Liver (tissue), 3 donors: ENCODE measurements around the gene LPP.

Experiments used
- EGR1 ChIP-seq, 2 donors: IDR thresholded peaks; 2 replicates each; pipeline ENCODE4 v1.6.1; 2016 to 2018; ENCODE audit warnings: antibody characterized with exemption in 2 of 2, low read depth in 2 of 2
- FOXA1 ChIP-seq: IDR thresholded peaks from 2 replicates; pipeline ENCODE4 v1.6.1; 2016; ENCODE audit warnings: antibody characterized with exemption
- GABPA ChIP-seq, 2 donors: IDR thresholded peaks in 1 of 2; conservative IDR thresholded peaks in 1 of 2; 2 replicates each; pipeline ENCODE4 v1.6.1; 2016; ENCODE audit warnings: antibody characterized with exemption in 2 of 2, mild to moderate bottlenecking in 1 of 2, moderate library complexity in 1 of 2
- RAD21 ChIP-seq, 2 donors: IDR thresholded peaks; 2 replicates each; pipeline ENCODE4 v1.6.1; 2016; ENCODE audit warnings: antibody characterized with exemption in 2 of 2, mild to moderate bottlenecking in 2 of 2
- RXRA ChIP-seq, 2 donors: IDR thresholded peaks; 2 replicates each; pipeline ENCODE4 v1.6.1; 2017 to 2018; ENCODE audit warnings: antibody characterized with exemption in 2 of 2, mild to moderate bottlenecking in 1 of 2
- TAF1 ChIP-seq: conservative IDR thresholded peaks from 2 replicates; pipeline ENCODE4 v1.6.1; 2016; ENCODE audit warnings: antibody characterized with exemption, mild to moderate bottlenecking
- TF ChIP-seq, protein P1 (sequence below): fragments of 150-350 bp; IDR thresholded peaks from 2 replicates; pipeline ENCODE4 v1.5.1; 2017; ENCODE audit warnings: improper control_type of control experiment, low read depth, low read length; ENCODE audit not compliant: missing input control
- TF ChIP-seq, protein P2 (sequence below): IDR thresholded peaks from 2 replicates; pipeline ENCODE4 v1.6.1; 2016; ENCODE audit warnings: antibody characterized with exemption
- TF ChIP-seq, protein P3 (sequence below): IDR thresholded peaks from 2 replicates; pipeline ENCODE4 v1.6.1; 2016; ENCODE audit warnings: antibody characterized with exemption, mild to moderate bottlenecking
- TF ChIP-seq, protein P4 (sequence below): IDR thresholded peaks from 2 replicates; pipeline ENCODE4 v1.6.1; 2016; ENCODE audit warnings: antibody characterized with exemption
- donor health status: healthy.
- donor health status: healthy.

DNA sequence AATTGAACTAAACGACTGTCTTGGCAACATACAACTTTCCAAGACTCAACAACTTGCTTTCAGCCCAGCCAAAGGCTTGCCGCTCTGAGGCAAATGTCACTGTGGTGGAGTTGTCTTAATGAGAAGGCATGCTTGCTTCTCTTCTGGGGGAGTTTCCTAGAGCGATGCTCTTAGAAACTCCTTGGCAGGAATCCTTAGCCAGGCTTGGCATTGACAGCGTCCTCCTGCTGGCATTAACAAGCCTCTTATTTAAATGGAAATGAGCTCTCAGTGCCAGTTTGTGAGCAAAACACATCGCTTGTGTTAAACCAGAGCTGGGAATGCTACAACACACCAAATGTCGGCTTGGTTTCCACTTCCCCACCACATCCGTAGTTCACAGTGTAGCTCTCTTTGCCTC is 752.3 kb downstream of the LPP start:
- TF ChIP-seq TAF1, result no peak
- TF ChIP-seq, protein P1, sequence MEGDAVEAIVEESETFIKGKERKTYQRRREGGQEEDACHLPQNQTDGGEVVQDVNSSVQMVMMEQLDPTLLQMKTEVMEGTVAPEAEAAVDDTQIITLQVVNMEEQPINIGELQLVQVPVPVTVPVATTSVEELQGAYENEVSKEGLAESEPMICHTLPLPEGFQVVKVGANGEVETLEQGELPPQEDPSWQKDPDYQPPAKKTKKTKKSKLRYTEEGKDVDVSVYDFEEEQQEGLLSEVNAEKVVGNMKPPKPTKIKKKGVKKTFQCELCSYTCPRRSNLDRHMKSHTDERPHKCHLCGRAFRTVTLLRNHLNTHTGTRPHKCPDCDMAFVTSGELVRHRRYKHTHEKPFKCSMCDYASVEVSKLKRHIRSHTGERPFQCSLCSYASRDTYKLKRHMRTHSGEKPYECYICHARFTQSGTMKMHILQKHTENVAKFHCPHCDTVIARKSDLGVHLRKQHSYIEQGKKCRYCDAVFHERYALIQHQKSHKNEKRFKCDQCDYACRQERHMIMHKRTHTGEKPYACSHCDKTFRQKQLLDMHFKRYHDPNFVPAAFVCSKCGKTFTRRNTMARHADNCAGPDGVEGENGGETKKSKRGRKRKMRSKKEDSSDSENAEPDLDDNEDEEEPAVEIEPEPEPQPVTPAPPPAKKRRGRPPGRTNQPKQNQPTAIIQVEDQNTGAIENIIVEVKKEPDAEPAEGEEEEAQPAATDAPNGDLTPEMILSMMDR, result no peak
- TF ChIP-seq, protein P2, sequence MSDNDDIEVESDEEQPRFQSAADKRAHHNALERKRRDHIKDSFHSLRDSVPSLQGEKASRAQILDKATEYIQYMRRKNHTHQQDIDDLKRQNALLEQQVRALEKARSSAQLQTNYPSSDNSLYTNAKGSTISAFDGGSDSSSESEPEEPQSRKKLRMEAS, result no peak
- no peak for TF ChIP-seq RAD21 (IDR thresholded peaks at IDR 0.05)
- no peak for TF ChIP-seq FOXA1
- TF ChIP-seq, protein P3, sequence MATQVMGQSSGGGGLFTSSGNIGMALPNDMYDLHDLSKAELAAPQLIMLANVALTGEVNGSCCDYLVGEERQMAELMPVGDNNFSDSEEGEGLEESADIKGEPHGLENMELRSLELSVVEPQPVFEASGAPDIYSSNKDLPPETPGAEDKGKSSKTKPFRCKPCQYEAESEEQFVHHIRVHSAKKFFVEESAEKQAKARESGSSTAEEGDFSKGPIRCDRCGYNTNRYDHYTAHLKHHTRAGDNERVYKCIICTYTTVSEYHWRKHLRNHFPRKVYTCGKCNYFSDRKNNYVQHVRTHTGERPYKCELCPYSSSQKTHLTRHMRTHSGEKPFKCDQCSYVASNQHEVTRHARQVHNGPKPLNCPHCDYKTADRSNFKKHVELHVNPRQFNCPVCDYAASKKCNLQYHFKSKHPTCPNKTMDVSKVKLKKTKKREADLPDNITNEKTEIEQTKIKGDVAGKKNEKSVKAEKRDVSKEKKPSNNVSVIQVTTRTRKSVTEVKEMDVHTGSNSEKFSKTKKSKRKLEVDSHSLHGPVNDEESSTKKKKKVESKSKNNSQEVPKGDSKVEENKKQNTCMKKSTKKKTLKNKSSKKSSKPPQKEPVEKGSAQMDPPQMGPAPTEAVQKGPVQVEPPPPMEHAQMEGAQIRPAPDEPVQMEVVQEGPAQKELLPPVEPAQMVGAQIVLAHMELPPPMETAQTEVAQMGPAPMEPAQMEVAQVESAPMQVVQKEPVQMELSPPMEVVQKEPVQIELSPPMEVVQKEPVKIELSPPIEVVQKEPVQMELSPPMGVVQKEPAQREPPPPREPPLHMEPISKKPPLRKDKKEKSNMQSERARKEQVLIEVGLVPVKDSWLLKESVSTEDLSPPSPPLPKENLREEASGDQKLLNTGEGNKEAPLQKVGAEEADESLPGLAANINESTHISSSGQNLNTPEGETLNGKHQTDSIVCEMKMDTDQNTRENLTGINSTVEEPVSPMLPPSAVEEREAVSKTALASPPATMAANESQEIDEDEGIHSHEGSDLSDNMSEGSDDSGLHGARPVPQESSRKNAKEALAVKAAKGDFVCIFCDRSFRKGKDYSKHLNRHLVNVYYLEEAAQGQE, result no peak
- TF ChIP-seq EGR1 (IDR thresholded peaks at IDR 0.05; ENCODE audit: low read depth in 2 of 2), result no peak
- TF ChIP-seq RXRA (IDR thresholded peaks at IDR 0.05), result no peak
- no peak for TF ChIP-seq GABPA (IDR thresholded peaks at IDR 0.05 in 1 of 2, conservative IDR thresholded peaks at IDR 0.05 in 1 of 2)
- TF ChIP-seq, protein P4, sequence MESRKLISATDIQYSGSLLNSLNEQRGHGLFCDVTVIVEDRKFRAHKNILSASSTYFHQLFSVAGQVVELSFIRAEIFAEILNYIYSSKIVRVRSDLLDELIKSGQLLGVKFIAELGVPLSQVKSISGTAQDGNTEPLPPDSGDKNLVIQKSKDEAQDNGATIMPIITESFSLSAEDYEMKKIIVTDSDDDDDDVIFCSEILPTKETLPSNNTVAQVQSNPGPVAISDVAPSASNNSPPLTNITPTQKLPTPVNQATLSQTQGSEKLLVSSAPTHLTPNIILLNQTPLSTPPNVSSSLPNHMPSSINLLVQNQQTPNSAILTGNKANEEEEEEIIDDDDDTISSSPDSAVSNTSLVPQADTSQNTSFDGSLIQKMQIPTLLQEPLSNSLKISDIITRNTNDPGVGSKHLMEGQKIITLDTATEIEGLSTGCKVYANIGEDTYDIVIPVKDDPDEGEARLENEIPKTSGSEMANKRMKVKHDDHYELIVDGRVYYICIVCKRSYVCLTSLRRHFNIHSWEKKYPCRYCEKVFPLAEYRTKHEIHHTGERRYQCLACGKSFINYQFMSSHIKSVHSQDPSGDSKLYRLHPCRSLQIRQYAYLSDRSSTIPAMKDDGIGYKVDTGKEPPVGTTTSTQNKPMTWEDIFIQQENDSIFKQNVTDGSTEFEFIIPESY, result no peak
